GM12878 (cell line): ENCODE data around the gene ZNF324. TPM values are rescaled to one million over a fixed set of nuclear protein-coding genes. Genes with fewer than 3 reads are reported as not detected.

Experiments
- ATAC-seq: fragments of 200-7000 bp; cut with Tn5 transposase; 3 replicates; pipeline ENCODE4 v1.9.1; 2020; ENCODE audit warnings: mild to moderate bottlenecking, moderate library complexity
- BruUV-seq: library from RNA; stranded (reverse); fragments of 400-500 nt; replicated peaks from 2 replicates; lab custom pipeline; 2021; lab: Mats Ljungman, UMichigan
- CTCF ChIA-PET: fragments of 300-600 bp; sonication (Branson Sonifier 250); formaldehyde crosslinking; extraction: SDS; loops from one replicate; lab custom pipeline; 2021; ENCODE audit warnings: inconsistent platforms; lab: Yijun Ruan, JAX
- POLR2A ChIA-PET: fragments of 350-600 bp; formaldehyde crosslinking; extraction: SDS; loops from one replicate; lab custom pipeline; 2021; ENCODE audit warnings: inconsistent platforms; lab: Charles Lee
- RAD21 ChIA-PET: fragments of 300-600 bp; sonication (Branson Sonifier 250); formaldehyde crosslinking; loops from one replicate; lab custom pipeline; 2023; ENCODE audit warnings: antibody characterized with exemption; ENCODE audit not compliant: unreplicated experiment; lab: Charles Lee
- SMC1A ChIA-PET: fragments of 300-600 bp; sonication (Branson Sonifier 250); formaldehyde crosslinking; loops from one replicate; lab custom pipeline; 2023; ENCODE audit not compliant: unreplicated experiment, uncharacterized antibody; lab: Charles Lee
- DNase-seq: peaks from one replicate; pipeline ENCODE4 v3.0.0-alpha.2; 2011; ENCODE audit warnings: low read depth, low spot score
- FAIRE-seq: peaks from 3 replicates; lab custom pipeline; 2011; peaks lifted over from hg19 to GRCh38; lab: Jason Lieb, UNC
- H2AFZ ChIP-seq: 2 replicates; pipeline ENCODE4 v1.6.0; 2011; ENCODE audit warnings: low read depth, low read length, control low read depth; ENCODE audit not compliant: control insufficient read depth
- H3K27ac ChIP-seq: 2 replicates; pipeline ENCODE4 v1.5.1; 2011; ENCODE audit warnings: control low read depth; ENCODE audit not compliant: control insufficient read depth, insufficient read depth
- H3K27me3 ChIP-seq, 2 experiments: replicated peaks in 1 of 2; 2 replicates each; pipeline versions ENCODE4 v1.6.0 to v1.6.1; 2011; ENCODE audit warnings: low read length in 1 of 2; ENCODE audit not compliant: control insufficient read depth in 2 of 2, insufficient read depth in 2 of 2
- H3K36me3 ChIP-seq, 2 experiments: 2 replicates each; pipeline ENCODE4 v1.5.1; 2011; ENCODE audit warnings: low read length in 1 of 2; ENCODE audit not compliant: control insufficient read depth in 2 of 2, insufficient read depth in 2 of 2
- H3K4me1 ChIP-seq: 2 replicates; pipeline ENCODE4 v1.6.1; 2011; ENCODE audit warnings: mild to moderate bottlenecking, low read length, moderate library complexity, mixed read lengths; ENCODE audit not compliant: control insufficient read depth, insufficient read depth
- H3K4me2 ChIP-seq: 2 replicates; pipeline ENCODE4 v1.6.0; 2011; ENCODE audit warnings: control low read depth; ENCODE audit not compliant: control insufficient read depth, insufficient read depth
- H3K4me3 ChIP-seq: fragments of 200-600 bp; sonication (generic); 2 replicates; pipeline ENCODE4 v1.5.1; 2016
- H3K79me2 ChIP-seq: 2 replicates; pipeline ENCODE4 v1.6.0; 2011; ENCODE audit warnings: low read length; ENCODE audit not compliant: control insufficient read depth, insufficient read depth
- H3K9ac ChIP-seq: 2 replicates; pipeline ENCODE4 v1.8.0; 2011; ENCODE audit warnings: low read length, control low read depth, mixed read lengths; ENCODE audit not compliant: control insufficient read depth, insufficient read depth
- H3K9me3 ChIP-seq: replicated peaks from 3 replicates; pipeline ENCODE4 v1.5.1; 2011; ENCODE audit warnings: mild to moderate bottlenecking, low read length; ENCODE audit not compliant: control insufficient read depth, insufficient read depth
- H4K20me1 ChIP-seq: 2 replicates; pipeline ENCODE4 v1.6.0; 2011; ENCODE audit not compliant: control insufficient read depth, insufficient read depth
- BCL3 ChIP-seq: IDR thresholded peaks from 2 replicates; pipeline ENCODE4 v1.6.1; 2011; ENCODE audit warnings: borderline replicate concordance, low read depth, mild to moderate bottlenecking, moderate library complexity, low read length; ENCODE audit not compliant: insufficient read depth, poor library complexity, severe bottlenecking
- BCLAF1 ChIP-seq: fragments of 450-650 bp; IDR thresholded peaks from 2 replicates; pipeline ENCODE4 v1.6.1; 2017; ENCODE audit warnings: antibody characterized with exemption, mild to moderate bottlenecking, moderate library complexity
- BRCA1 ChIP-seq: IDR thresholded peaks from 2 replicates; pipeline ENCODE4 v1.6.1; 2011; ENCODE audit warnings: low read depth, low read length, improper control_type of control experiment
- CEBPB ChIP-seq, 2 experiments: fragments of 150-350 bp in 1 of 2; IDR thresholded peaks; 2 replicates each; pipeline ENCODE4 v1.6.1; 2012 to 2014; ENCODE audit warnings: low read depth in 2 of 2, low read length in 2 of 2, borderline replicate concordance in 1 of 2, inconsistent platforms in 1 of 2
- EP300 ChIP-seq, 2 experiments: fragments of 150-350 bp in 1 of 2; IDR thresholded peaks; 2 replicates each; pipeline ENCODE4 v1.6.1; 2011 to 2012; ENCODE audit warnings: low read depth in 2 of 2, low read length in 2 of 2, borderline replicate concordance in 1 of 2, improper control_type of control experiment in 1 of 2, inconsistent platforms in 1 of 2; ENCODE audit not compliant: control insufficient read depth in 1 of 2
- ESRRA ChIP-seq: IDR thresholded peaks from 2 replicates; pipeline ENCODE4 v1.6.1; 2012; ENCODE audit warnings: mild to moderate bottlenecking, low read length, improper control_type of control experiment
- HCFC1 ChIP-seq: fragments of 150-350 bp; IDR thresholded peaks from 2 replicates; pipeline ENCODE4 v1.6.1; 2014; ENCODE audit warnings: low read length
- IKZF2 ChIP-seq, 2 experiments: fragments of 450-650 bp; IDR thresholded peaks; 2 replicates each; pipeline ENCODE4 v1.6.1; 2017; ENCODE audit warnings: mild to moderate bottlenecking in 2 of 2, moderate library complexity in 2 of 2
- NBN ChIP-seq: fragments of 450-650 bp; IDR thresholded peaks from 2 replicates; pipeline ENCODE4 v1.6.1; 2016
- NR2C1 ChIP-seq: fragments of 450-650 bp; IDR thresholded peaks from 2 replicates; pipeline ENCODE4 v1.6.1; 2017; ENCODE audit warnings: antibody characterized with exemption, mild to moderate bottlenecking, moderate library complexity
- POLR2A ChIP-seq: IDR thresholded peaks from 2 replicates; pipeline ENCODE4 v1.6.1; 2011; ENCODE audit warnings: low read depth, mild to moderate bottlenecking, low read length
- TCF12 ChIP-seq: IDR thresholded peaks from 2 replicates; pipeline ENCODE4 v1.6.1; 2011; ENCODE audit warnings: low read depth, mild to moderate bottlenecking, low read length
- TCF7 ChIP-seq: IDR thresholded peaks from 2 replicates; pipeline ENCODE4 v1.6.1; 2014; ENCODE audit warnings: antibody characterized with exemption, borderline replicate concordance
- ZNF592 ChIP-seq: fragments of 450-650 bp; IDR thresholded peaks from 2 replicates; pipeline ENCODE4 v1.6.1; 2017; ENCODE audit warnings: mild to moderate bottlenecking, moderate library complexity
- WGBS: methylation state at CpG from one replicate; pipeline ENCODE4 v1.1.6; 2016; ENCODE audit warnings: low lambda C conversion rate; ENCODE audit not compliant: insufficient replicate concordance, insufficient coverage; ENCODE audit errors: missing lambda C conversion rate; 5-methylcytosine and 5-hydroxymethylcytosine counted together
- in situ Hi-C: fragments of 300-500 bp; cut with MboI; formaldehyde crosslinking; loops from 9 replicates; pipeline ENCODE4 v1.14.3; 2018; ENCODE audit warnings: mixed read lengths
- intact Hi-C: fragments of 100-400 bp; cut with micrococcal nuclease; formaldehyde crosslinking; loops from one replicate; pipeline ENCODE4 v1.14.2; 2022; ENCODE audit not compliant: unreplicated experiment
- polyA plus RNA-seq, 11 experiments: library from polyadenylated mRNA; depleted of rRNA in 4 of 11; unstranded in 6 of 11; stranded (reverse) in 5 of 11; fragments of >200 nt; fragmentation: Nextera tagmentation in 4 of 11; fragmentation: Illumina TruSeq in 1 of 11; extraction: Ambion mirVana in 4 of 11; extraction: Trizol in 1 of 11; gene quantifications; 1 replicate in 1 of 11; 2 replicates in 10 of 11; pipeline versions ENCODE4 v1.2.1 to v1.2.3, GENCODE V29; 2011 to 2016; ENCODE audit warnings: inconsistent platforms in 2 of 11, missing spikeins in 2 of 11, low read depth in 1 of 11
- total RNA-seq, 4 experiments: library from RNA; depleted of rRNA in 3 of 4; stranded (reverse); fragments of >200 nt in 3 of 4; fragmentation: Illumina TruSeq in 1 of 4; extraction: Trizol in 1 of 4; gene quantifications; 2 replicates each; pipeline versions ENCODE4 v1.2.1 to v1.2.3, GENCODE V29; 2013 to 2021

The ZNF324 gene
- total and polyA plus RNA-seq, 10 of the 15 experiments (the other 5 are each of a cell fraction or from before 2014, with no cell fraction given) = 0.71 to 13.9 (median 7.0) TPM

GRCh38 chr19:58460039-58460438, 6.8 kb upstream of the ZNF324 start:
- Histone ChIP-seq H3K9ac (no peak overlapping the region), H3K36me3 (peaks cover 0 to 2% of the 10 kb centered on the region in 2 experiments; a peak in 1 of 4 replicates), H3K9me3 (no peaks in the 10 kb centered on the region), H3K4me1 (peaks cover 4% of the 10 kb centered on the region; the same call in 1 of the 2 replicates), H3K79me2 (no peaks in the 10 kb centered on the region), H4K20me1 (no peaks in the 10 kb centered on the region), H3K27ac (no peak overlapping the region), H3K4me3 (no peak overlapping the region), H3K4me2 (no peak overlapping the region)
- ATAC-seq (no peak), FAIRE-seq (no peak)
- BruUV-seq = no TSS peak
- 98% methylated on average over 2 of the region's 2 CpGs for WGBS
- ChIA-PET POLR2A (interaction anchor here (1.4 kb wide), 1 partner anchor 9 kb away, joined by 7 read pairs; the partner anchor contains the start of gene ZNF324B), SMC1A (interaction anchor here (1.0 kb wide), 1 partner anchor 25 kb away, joined by 3 read pairs; no protein-coding TSS in a partner anchor)
- intact Hi-C loops = no loop called here
- in situ Hi-C loops = no loop called here
- TF ChIP-seq NBN = no peak
- TF ChIP-seq POLR2A = no peak
- no peak for TF ChIP-seq BCLAF1
- no peak for TF ChIP-seq IKZF2 (IDR thresholded peaks at IDR 0.05)
- no peak for TF ChIP-seq ZNF592
- TF ChIP-seq BCL3 = no peak
- no peak for TF ChIP-seq ESRRA
- TF ChIP-seq TCF12 = no peak
- TF ChIP-seq HCFC1 = no peak
- TF ChIP-seq BRCA1 = no peak
- no peak for TF ChIP-seq TCF7
- TF ChIP-seq NR2C1 = no peak
- no peak for TF ChIP-seq CEBPB (IDR thresholded peaks at IDR 0.05; ENCODE audit: borderline replicate concordance in 1 of 2, low read depth in 2 of 2, low read length in 2 of 2)
- TF ChIP-seq EP300 (IDR thresholded peaks at IDR 0.05; ENCODE audit: borderline replicate concordance in 1 of 2, control insufficient read depth in 1 of 2, low read depth in 2 of 2, low read length in 2 of 2) = no peak
- TF ChIP-seq, all 136 proteins: peak for 0
- DNase-seq = no peak
- no peaks in the 10 kb centered on the region for H3K27me3 ChIP-seq
- ChIA-PET RAD21 (interaction anchor here (0.6 kb wide), 1 partner anchor 277 kb away, joined by 3 read pairs; the partner anchor contains the start of gene ZNF274), CTCF (no interaction called here)
- H2AFZ ChIP-seq = no peak overlapping the region
